Kidney (tissue), 14 donors: Measurements from ENCODE around the gene SUMO3. TPM values are rescaled to one million over a fixed set of nuclear protein-coding genes. Genes with fewer than 3 reads are reported as not detected.
A peak's percentile ranks its signal among the peaks of the same experiment; 100 is the strongest.

ENCODE experiments used
- DNase-seq, 5 donors: peaks; one replicate each; pipeline ENCODE4 v3.0.0-alpha.2; 2013 to 2020
- FAIRE-seq: peaks from 2 replicates; lab custom pipeline; 2012; peaks lifted over from hg19 to GRCh38; lab: Jason Lieb, UNC
- H3K27ac ChIP-seq, 2 donors: one replicate each; pipeline ENCODE4 v1.7.0; 2013; ENCODE audit warnings: low read depth in 2 of 2, low read length in 2 of 2, inconsistent platforms in 1 of 2
- H3K27me3 ChIP-seq: one replicate; pipeline ENCODE4 v1.7.1; 2013; ENCODE audit warnings: low read length, inconsistent platforms; ENCODE audit not compliant: control insufficient read depth, insufficient read depth
- H3K36me3 ChIP-seq, 3 donors: one replicate each; pipeline versions ENCODE4 v1.7.0 to v1.7.1; 2013; ENCODE audit warnings: low read length in 3 of 3, control low read depth in 1 of 3, inconsistent platforms in 1 of 3; ENCODE audit not compliant: insufficient read depth in 3 of 3, control insufficient read depth in 2 of 3
- H3K4me1 ChIP-seq, 3 donors: one replicate each; pipeline versions ENCODE4 v1.7.0 to v1.7.1; 2013; ENCODE audit warnings: low read length in 3 of 3, inconsistent platforms in 1 of 3, low read depth in 1 of 3; ENCODE audit not compliant: control insufficient read depth in 2 of 3, insufficient read depth in 2 of 3
- H3K4me3 ChIP-seq, 3 donors: one replicate each; pipeline versions ENCODE4 v1.7.0 to v1.8.1; 2013; ENCODE audit warnings: low read length in 3 of 3, control low read depth in 1 of 3, inconsistent platforms in 1 of 3
- H3K9ac ChIP-seq, 3 donors: one replicate each; pipeline versions ENCODE4 v1.7.0 to v1.7.1; 2013; ENCODE audit warnings: low read length in 3 of 3, control low read depth in 1 of 3, inconsistent platforms in 1 of 3
- H3K9me3 ChIP-seq, 3 donors: one replicate each; pipeline versions ENCODE4 v1.7.0 to v1.7.1; 2013; ENCODE audit warnings: low read length in 3 of 3, control low read depth in 1 of 3, inconsistent platforms in 1 of 3; ENCODE audit not compliant: control insufficient read depth in 2 of 3, insufficient read depth in 1 of 3
- intact Hi-C: fragments of 100-400 bp; cut with DNase I; formaldehyde crosslinking; loops from one replicate; pipeline ENCODE4 v1.11.1; 2022
- polyA plus RNA-seq: library from polyadenylated mRNA; stranded (reverse); fragments of 350-450 nt; fragmentation: Illumina TruSeq; extraction: RNeasy Lipid Tissue Mini Kit (QIAGEN cat#74804); gene quantifications from one replicate; pipeline ENCODE4 v1.2.3, GENCODE V29; 2014; ENCODE audit warnings: low read depth, low replicate concordance; ENCODE audit not compliant: insufficient read depth
- total RNA-seq: library from RNA; stranded (reverse); fragmentation: NEBNext Ultra II Directional; extraction: Animal tissue kit (Norgen Biotek cat#: 25700); gene quantifications from one replicate; pipeline ENCODE4 v1.2.1, GENCODE V29; 2021
- TF ChIP-seq, protein P1 (sequence below): IDR thresholded peaks from 3 replicates; pipeline ENCODE4 v1.5.1; 2012; ENCODE audit warnings: mild to moderate bottlenecking, moderate library complexity, borderline replicate concordance; ENCODE audit not compliant: insufficient read depth; ENCODE audit errors: extremely low read depth
- donor health status: control.
- donor health status: control.
- donor health status: control.
- donor health status: control.
- donor health status: control.
- donor health status: DM: yes; HTN: yes; CAD: no.
- donor health status: Normal renal cell carcinoma (clear cell type).

Gene SUMO3
- total and polyA plus RNA-seq, 2 donors from 2014 or later: 88.6 to 89.9 TPM

DNA sequence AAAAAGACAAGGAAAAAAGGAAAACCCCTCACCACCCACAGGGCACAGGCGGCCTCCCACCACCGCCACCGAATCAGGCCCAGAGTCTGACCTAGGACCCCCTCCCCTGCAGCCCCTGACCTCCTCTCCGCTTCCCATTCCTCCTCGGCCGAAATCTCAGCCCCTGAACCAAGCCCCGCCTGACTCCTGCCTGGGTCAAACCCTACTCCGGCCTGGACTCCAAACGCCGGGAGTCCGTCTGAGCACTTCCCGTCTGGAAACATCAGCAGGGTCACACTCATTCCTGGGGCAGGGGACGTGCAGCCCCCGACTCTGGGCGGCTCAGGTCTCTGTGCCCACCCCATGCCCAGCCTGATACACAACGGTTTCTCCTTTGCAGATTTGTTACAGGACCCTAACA lies 26.4 kb upstream of the SUMO3 start:
- no peaks in the 10 kb centered on the region for H3K9me3 ChIP-seq
- intact Hi-C loops: no loop called here
- peaks cover 0 to 15% (median 8%) of the 10 kb centered on the region in 3 donors for H3K4me1 ChIP-seq
- H3K36me3 ChIP-seq: peaks cover 0 to 1% (median 1%) of the 10 kb centered on the region in 3 donors
- DNase-seq: peak in 1 of 5 donors; percentile 73
- no peaks in the 10 kb centered on the region for H3K27me3 ChIP-seq
- H3K27ac ChIP-seq: no peak overlapping the region
- no peak overlapping the region for H3K9ac ChIP-seq
- FAIRE-seq: no peak
- H3K4me3 ChIP-seq: no peak overlapping the region
- TF ChIP-seq, protein P1, sequence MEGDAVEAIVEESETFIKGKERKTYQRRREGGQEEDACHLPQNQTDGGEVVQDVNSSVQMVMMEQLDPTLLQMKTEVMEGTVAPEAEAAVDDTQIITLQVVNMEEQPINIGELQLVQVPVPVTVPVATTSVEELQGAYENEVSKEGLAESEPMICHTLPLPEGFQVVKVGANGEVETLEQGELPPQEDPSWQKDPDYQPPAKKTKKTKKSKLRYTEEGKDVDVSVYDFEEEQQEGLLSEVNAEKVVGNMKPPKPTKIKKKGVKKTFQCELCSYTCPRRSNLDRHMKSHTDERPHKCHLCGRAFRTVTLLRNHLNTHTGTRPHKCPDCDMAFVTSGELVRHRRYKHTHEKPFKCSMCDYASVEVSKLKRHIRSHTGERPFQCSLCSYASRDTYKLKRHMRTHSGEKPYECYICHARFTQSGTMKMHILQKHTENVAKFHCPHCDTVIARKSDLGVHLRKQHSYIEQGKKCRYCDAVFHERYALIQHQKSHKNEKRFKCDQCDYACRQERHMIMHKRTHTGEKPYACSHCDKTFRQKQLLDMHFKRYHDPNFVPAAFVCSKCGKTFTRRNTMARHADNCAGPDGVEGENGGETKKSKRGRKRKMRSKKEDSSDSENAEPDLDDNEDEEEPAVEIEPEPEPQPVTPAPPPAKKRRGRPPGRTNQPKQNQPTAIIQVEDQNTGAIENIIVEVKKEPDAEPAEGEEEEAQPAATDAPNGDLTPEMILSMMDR: no peak

DNA sequence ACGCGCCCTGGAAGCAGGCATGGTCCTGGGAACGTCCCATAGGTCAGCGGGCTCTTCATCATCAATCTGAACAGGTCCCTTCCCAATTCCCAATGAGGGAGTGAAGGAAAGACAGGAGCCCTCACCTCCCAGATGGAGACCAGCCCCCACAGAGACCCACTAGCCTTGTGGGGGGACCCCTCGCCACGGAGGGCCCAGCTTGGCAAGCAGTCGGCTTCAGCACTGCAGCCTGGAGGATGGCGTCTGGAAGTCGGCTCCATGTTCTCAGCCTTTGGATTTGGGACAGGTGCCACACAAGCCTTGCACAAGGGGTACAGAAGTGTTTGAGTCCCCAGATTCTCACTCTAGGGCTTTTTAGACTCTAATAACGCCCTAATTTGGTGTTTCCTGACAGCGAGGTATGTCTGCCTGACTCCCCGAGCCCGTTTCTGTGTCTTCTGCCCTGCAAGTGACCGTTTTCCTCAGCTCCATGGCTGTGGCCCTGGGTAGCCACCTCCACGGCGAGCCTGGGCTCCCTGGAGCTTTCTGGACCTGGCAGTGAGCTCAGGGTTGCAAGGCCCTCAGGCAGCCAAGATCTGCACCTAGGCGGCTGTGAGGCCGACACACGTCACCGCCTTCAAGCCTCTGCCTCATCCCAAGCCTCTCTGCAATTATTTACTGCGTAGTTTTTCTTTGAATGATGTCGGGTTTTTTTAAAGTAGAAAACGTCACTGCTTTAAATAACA lies 25.0 kb upstream of the SUMO3 start:
- H3K27me3 ChIP-seq: no peaks in the 10 kb centered on the region
- intact Hi-C loops: no loop called here
- DNase-seq (peak in 1 of 5 donors; percentile 55), FAIRE-seq (no peak)
- peaks cover 0 to 13% (median 6%) of the 10 kb centered on the region in 3 donors for H3K4me1 ChIP-seq
- no peak overlapping the region for H3K27ac ChIP-seq
- no peak overlapping the region for H3K4me3 ChIP-seq
- TF ChIP-seq, protein P1: no peak
- no peaks in the 10 kb centered on the region for H3K9me3 ChIP-seq
- no peaks in the 10 kb centered on the region for H3K36me3 ChIP-seq
- no peak overlapping the region for H3K9ac ChIP-seq

DNA sequence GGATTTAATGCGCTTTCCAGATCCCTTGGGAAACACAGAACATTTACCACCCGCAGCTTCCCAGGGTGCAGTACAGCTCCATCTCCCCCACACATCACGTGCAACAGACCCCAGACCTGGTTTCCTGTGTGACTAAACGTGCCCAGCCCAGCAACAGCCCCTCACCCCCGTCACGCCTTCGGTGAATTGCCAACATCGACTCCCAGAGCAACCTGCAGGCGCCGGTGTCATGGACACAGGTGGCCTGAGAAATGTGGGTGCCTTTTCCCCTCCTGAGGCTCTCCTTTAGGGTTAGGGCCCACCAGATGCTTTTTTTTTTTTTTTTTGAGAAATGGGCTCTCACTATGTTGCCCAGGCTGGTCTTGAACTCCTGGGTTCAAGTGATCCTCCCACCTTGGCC lies 24.2 kb upstream of the SUMO3 start:
- Histone ChIP-seq H3K4me1 (peaks cover 0 to 13% (median 6%) of the 10 kb centered on the region in 3 donors), H3K27ac (no peak overlapping the region), H3K9me3 (no peaks in the 10 kb centered on the region), H3K36me3 (no peaks in the 10 kb centered on the region), H3K4me3 (no peak overlapping the region), H3K9ac (no peak overlapping the region), H3K27me3 (no peaks in the 10 kb centered on the region)
- intact Hi-C loops: no loop called here
- FAIRE-seq (no peak), DNase-seq (peak in 1 of 5 donors; percentile 58)
- TF ChIP-seq, protein P1: no peak

DNA sequence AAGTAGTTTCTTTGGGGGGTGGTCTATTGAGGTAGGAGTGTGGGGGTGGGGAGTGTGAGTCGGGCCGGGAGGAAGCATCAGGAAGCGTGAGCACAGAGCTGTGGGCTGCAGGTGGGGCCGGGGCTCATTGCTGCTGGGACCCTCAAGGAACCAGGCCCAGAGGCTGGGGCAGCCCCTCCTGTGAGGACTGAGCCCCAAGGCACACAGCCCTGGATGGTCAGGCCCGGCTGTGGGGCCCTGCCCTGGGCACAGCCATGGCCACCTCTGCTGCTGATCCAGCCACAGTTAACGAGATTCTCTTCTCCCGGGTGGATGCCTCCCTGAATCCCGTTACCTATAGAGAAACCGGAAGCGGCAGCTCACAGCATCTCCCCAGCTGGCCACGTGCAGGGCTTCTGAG lies 22.9 kb upstream of the SUMO3 start:
- TF ChIP-seq, protein P1: no peak
- FAIRE-seq: no peak
- Histone ChIP-seq H3K4me1 (peaks cover 0 to 5% (median 0%) of the 10 kb centered on the region in 3 donors), H3K4me3 (no peak overlapping the region), H3K27me3 (no peaks in the 10 kb centered on the region), H3K27ac (no peak overlapping the region), H3K36me3 (no peaks in the 10 kb centered on the region), H3K9me3 (no peaks in the 10 kb centered on the region), H3K9ac (no peak overlapping the region)
- DNase-seq: peak in 1 of 5 donors; percentile 54
- intact Hi-C loops: no loop called here
